Fibroblast of lung (primary cell): ENCODE measurements around the gene MST1R.
"Not testable (repeated sequence)": the region's sequence is repeated elsewhere in the genome, so short reads cannot be mapped to it uniquely, and the experiment has no call there.

Experiments used
- CTCF ChIP-seq, 2 donors: IDR thresholded peaks in 1 of 2; conservative IDR thresholded peaks in 1 of 2; 1 replicate in 1 of 2; 2 replicates in 1 of 2; pipeline ENCODE4 v1.5.1; 2011 to 2012; ENCODE audit warnings: low read length in 2 of 2, control low read depth in 1 of 2, inconsistent platforms in 1 of 2, low read depth in 1 of 2, mild to moderate bottlenecking in 1 of 2
- EZH2 ChIP-seq: IDR thresholded peaks from 2 replicates; pipeline ENCODE4 v1.5.1; 2012; ENCODE audit warnings: low read length, control low read depth, mild to moderate bottlenecking; ENCODE audit errors: missing control alignments

DNA sequence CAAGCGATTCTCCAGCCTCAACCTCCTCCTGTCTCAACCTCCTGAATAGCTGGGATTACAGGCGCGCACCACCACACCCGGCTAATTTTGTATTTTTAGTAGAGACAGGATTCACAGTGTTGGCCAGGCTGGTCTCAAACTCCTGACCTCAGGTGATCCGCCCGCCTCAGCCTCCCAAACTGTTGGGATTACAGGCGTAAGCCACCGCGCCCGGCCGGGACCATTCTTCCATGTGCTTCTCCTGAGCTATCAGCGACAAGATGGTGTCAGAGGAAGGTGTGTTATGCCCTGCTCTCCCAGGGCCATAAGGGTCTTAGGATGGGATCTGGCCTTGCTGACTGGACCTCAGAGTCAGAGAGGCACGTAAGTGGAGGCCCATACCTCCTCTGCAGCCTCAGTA, 775 bp upstream of the MST1R start:
- not testable (repeated sequence) for TF ChIP-seq CTCF (conservative IDR thresholded peaks at IDR 0.05 in 1 of 2, IDR thresholded peaks at IDR 0.05 in 1 of 2; ENCODE audit: low read depth in 1 of 2, low read length in 2 of 2); EZH2
